ENCODE measurements around the gene NAV1. TPM values are rescaled to one million over a fixed set of nuclear protein-coding genes. Genes with fewer than 3 reads are reported as not detected.

The NAV1 gene
- total RNA-seq (2021) (44.5 and 45.3 TPM in 2 replicates), Bru-seq, nascent RNA (percentile 67 among the genes with signal in this experiment), BruChase-seq, experiment 1, labeled RNA remaining after a 2-hour chase (percentile 65 among the genes with signal in this experiment), BruChase-seq, experiment 2, labeled RNA remaining after a 6-hour chase (percentile 66 among the genes with signal in this experiment)
- long read RNA-seq, partial matches to known transcripts, result 6 of 18 reads
- long read RNA-seq, other reads (novel, unspliced or antisense), result 12 of 18 reads

DNA sequence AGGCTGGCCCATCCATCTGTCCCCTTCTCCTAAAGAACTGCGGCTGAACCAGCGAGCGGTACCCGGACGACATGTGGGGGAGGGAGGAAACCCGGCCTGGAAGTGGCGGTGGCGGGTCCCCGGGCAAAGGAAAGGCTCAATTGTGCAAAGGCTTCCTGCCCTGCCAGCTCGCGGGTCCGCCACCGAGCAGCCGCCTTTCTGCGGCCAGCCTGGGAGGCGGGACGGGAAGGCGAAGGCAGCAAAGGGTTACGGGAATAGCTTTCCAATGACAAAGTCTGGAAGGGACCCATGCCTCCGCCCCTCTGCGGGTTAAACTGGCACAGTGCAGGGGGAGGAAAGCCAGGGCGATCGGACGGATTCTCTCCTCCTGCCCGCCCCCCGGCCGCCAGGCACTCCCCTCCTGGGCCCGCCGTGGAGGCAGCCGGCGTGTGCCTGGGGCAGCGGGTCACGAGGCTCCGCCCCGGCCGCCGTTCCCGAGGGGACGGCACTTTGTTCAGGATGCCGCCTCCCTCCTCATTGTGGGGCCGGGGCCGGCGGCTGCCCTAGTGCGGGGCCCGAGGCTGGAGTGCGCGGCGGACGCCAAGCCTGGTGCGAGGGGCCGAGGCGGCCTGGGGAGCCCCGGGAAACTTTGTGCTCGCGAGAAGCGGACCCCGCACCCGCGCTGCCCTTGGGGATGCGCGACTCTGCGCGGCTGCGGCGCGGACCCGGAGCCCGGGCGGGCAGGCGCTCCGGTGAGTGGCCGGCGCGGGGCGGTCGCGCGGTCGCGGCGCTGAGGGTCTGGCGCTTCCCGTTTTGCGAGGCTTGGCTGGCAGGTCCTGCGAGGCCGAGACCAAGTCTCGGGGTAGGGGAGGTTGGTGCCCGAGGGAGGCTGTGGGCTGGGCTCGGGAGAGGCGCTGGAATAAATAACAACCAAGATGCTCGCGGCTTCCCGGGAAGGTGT lies at the start of gene NAV1:
TSS of gene NAV1 (plus strand) at position 516 of the 940 bp plus-strand sequence. CDS start 83,758 bp downstream, outside the sequence.
- ChIA-PET CTCF (interaction anchor here (0.6 kb wide), 2 partner anchors 27 to 254 kb away, joined by 3 read pairs; no protein-coding TSS in a partner anchor), POLR2A (ENCODE audit: unreplicated experiment) (interaction anchor here (0.6 kb wide), 1 partner anchor 203 kb away, joined by 4 read pairs; no protein-coding TSS in a partner anchor)
- Histone ChIP-seq H3K4me3 (peak within 1 kb of the TSS; percentile 81), H3F3A (ENCODE audit: insufficient read depth, low read depth) (peaks cover 26% of the 10 kb centered on the region; the same call in 1 of the 2 replicates), H3K4me1 (replicated peaks; ENCODE audit: insufficient read depth) (peaks cover 50% of the 10 kb centered on the region), H3K9me2 (ENCODE audit: insufficient read depth) (no peaks in the 10 kb centered on the region), H3K79me2 (ENCODE audit: low read depth) (0 out of 2 replicates have a peak, but pooled peaks cover 8% of the 10 kb centered on the region), H4K20me1 (ENCODE audit: insufficient read depth) (no peaks in the 10 kb centered on the region), H3K4me2 (peak within 1 kb of the TSS; percentile 86), H3K27me3 (ENCODE audit: insufficient read depth, low read depth) (no peaks in the 10 kb centered on the region), H3K27ac (peak within 1 kb of the TSS; percentile 35), H3K36me3 (ENCODE audit: low read depth) (no peaks in the 10 kb centered on the region), H2AFZ (peak within 1 kb of the TSS; percentile 87), H3K9me3 (ENCODE audit: insufficient read depth, low read depth) (no peaks in the 10 kb centered on the region; the same call in 1 of the 2 replicates)
- BruUV-seq (replicated peaks), result no TSS peak
- peak; percentile 64 to 74 for DNase-seq
- intact Hi-C loops (cut with micrococcal nuclease; ENCODE audit: unreplicated experiment), result no loop called here
- TF ChIP-seq EZH2 (IDR thresholded peaks at IDR 0.05; ENCODE audit: low read depth), result no peak
- TF ChIP-seq, protein P1, sequence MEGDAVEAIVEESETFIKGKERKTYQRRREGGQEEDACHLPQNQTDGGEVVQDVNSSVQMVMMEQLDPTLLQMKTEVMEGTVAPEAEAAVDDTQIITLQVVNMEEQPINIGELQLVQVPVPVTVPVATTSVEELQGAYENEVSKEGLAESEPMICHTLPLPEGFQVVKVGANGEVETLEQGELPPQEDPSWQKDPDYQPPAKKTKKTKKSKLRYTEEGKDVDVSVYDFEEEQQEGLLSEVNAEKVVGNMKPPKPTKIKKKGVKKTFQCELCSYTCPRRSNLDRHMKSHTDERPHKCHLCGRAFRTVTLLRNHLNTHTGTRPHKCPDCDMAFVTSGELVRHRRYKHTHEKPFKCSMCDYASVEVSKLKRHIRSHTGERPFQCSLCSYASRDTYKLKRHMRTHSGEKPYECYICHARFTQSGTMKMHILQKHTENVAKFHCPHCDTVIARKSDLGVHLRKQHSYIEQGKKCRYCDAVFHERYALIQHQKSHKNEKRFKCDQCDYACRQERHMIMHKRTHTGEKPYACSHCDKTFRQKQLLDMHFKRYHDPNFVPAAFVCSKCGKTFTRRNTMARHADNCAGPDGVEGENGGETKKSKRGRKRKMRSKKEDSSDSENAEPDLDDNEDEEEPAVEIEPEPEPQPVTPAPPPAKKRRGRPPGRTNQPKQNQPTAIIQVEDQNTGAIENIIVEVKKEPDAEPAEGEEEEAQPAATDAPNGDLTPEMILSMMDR (conservative IDR thresholded peaks at IDR 0.05), result no peak

DNA sequence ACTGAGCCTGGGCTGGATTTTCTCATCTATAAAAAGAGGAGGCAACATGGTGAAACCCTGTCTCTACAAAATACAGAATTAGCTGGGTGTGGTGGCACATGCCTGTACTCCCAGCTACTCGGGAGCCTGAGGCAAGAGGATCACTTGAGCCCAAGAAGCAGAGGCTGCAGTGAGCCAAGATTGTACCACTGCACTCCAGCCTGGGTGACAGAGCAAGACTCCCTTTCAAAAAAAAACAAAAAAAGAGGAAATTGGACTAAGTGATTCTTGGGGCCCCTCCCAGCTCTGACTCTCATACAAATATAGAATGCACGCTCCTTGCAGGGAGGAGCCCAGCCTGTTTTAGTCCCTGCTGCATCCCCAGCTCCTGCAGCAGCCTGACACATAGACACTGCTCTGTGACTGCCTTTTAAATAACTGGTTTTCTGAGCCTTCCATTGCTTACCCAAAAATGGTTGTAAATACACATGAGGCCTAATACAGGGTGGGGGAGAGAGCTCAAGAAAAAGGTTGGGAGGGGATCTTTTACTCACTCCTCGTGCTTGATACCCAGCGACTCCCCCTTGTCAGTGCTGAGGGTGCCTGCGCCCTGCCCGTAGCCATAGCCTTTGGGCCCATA lies 49.2 kb upstream of the NAV1 start:
- H2AFZ ChIP-seq, result no peak overlapping the region
- no peak overlapping the region for H3K4me3 ChIP-seq
- H3K4me1 ChIP-seq (replicated peaks; ENCODE audit: insufficient read depth), result peaks cover 43% of the 10 kb centered on the region
- H3F3A ChIP-seq (ENCODE audit: insufficient read depth, low read depth), result peaks cover 41% of the 10 kb centered on the region; the same call in 1 of the 2 replicates
- H3K79me2 ChIP-seq (ENCODE audit: low read depth), result no peaks in the 10 kb centered on the region
- POLR2A ChIA-PET (ENCODE audit: unreplicated experiment), result interaction anchor here (0.6 to 0.7 kb wide), 2 partner anchors 21 to 24 kb away, joined by 3 to 5 read pairs; no protein-coding TSS in a partner anchor
- H3K36me3 ChIP-seq (ENCODE audit: low read depth), result no peaks in the 10 kb centered on the region
- no TSS peak for BruUV-seq (replicated peaks)
- H3K4me2 ChIP-seq, result peak overlapping the region; percentile 54
- H3K27me3 ChIP-seq (ENCODE audit: insufficient read depth, low read depth), result no peaks in the 10 kb centered on the region
- TF ChIP-seq EZH2 (IDR thresholded peaks at IDR 0.05; ENCODE audit: low read depth), result no peak
- TF ChIP-seq, protein P1 (conservative IDR thresholded peaks at IDR 0.05), result no peak
- intact Hi-C loops (cut with micrococcal nuclease; ENCODE audit: unreplicated experiment), result loop anchor here (1.0 to 2.0 kb wide), 2 partner anchors 28 to 29 kb away; no protein-coding TSS in a partner anchor
- no peak for DNase-seq
- no peaks in the 10 kb centered on the region for H3K9me3 ChIP-seq (ENCODE audit: insufficient read depth, low read depth)
- no peaks in the 10 kb centered on the region for H3K9me2 ChIP-seq (ENCODE audit: insufficient read depth)
- CTCF ChIA-PET, result interaction anchor here (0.6 to 1.4 kb wide), 3 partner anchors 9 to 142 kb away, joined by 3 to 14 read pairs (median 3); no protein-coding TSS in a partner anchor
- H4K20me1 ChIP-seq (ENCODE audit: insufficient read depth), result no peaks in the 10 kb centered on the region
- peak overlapping the region; percentile 78 for H3K27ac ChIP-seq

- CTCF ChIA-PET, result interaction anchor here (0.8 kb wide), 1 partner anchor 40 kb away, joined by 4 read pairs; no protein-coding TSS in a partner anchor
- Histone ChIP-seq H4K20me1 (ENCODE audit: insufficient read depth) (no peaks in the 10 kb centered on the region), H3K4me1 (replicated peaks; ENCODE audit: insufficient read depth) (peaks cover 41% of the 10 kb centered on the region), H3K4me3 (no peak overlapping the region), H3K9me2 (ENCODE audit: insufficient read depth) (no peaks in the 10 kb centered on the region), H3K4me2 (no peak overlapping the region), H3K9me3 (ENCODE audit: insufficient read depth, low read depth) (no peaks in the 10 kb centered on the region), H3F3A (ENCODE audit: insufficient read depth, low read depth) (peaks cover 39% of the 10 kb centered on the region; the same call in 1 of the 2 replicates), H3K27ac (no peak overlapping the region), H3K36me3 (ENCODE audit: low read depth) (no peaks in the 10 kb centered on the region), H3K27me3 (ENCODE audit: insufficient read depth, low read depth) (no peaks in the 10 kb centered on the region), H3K79me2 (ENCODE audit: low read depth) (no peaks in the 10 kb centered on the region), H2AFZ (no peak overlapping the region)
- no TSS peak for BruUV-seq (replicated peaks)
- no peak for DNase-seq
- POLR2A ChIA-PET (ENCODE audit: unreplicated experiment), result no interaction called here
- TF ChIP-seq, protein P1 (conservative IDR thresholded peaks at IDR 0.05), result no peak
- TF ChIP-seq EZH2 (IDR thresholded peaks at IDR 0.05; ENCODE audit: low read depth), result no peak
- intact Hi-C loops (cut with micrococcal nuclease; ENCODE audit: unreplicated experiment), result no loop called here
Observed at GRCh38 chr1:201490708-201491131, 48.2 kb upstream of the NAV1 start.
